A172 (cell line): ENCODE data around the gene TTLL5. TPM values are rescaled to one million over a fixed set of nuclear protein-coding genes. Genes with fewer than 3 reads are reported as not detected.

Experiments used
- DNase-seq: peaks from one replicate; pipeline ENCODE4 v3.0.0-alpha.2; 2015; ENCODE audit warnings: low spot score
- total RNA-seq: library from RNA; depleted of rRNA; stranded (reverse); fragments of >200 nt; shearing (Covaris generic); gene quantifications from 2 replicates; pipeline ENCODE4 v1.2.3, GENCODE V29; 2014

Gene TTLL5
- total RNA-seq, 1 experiment from 2014 or later: 16.8 TPM

- DNase-seq: no peak
Observed at GRCh38 chr14:75969891-75970290, 308.8 kb downstream of the TTLL5 start.

GRCh38 chr14:75970989-75971388, 309.9 kb downstream of the TTLL5 start:
- DNase-seq: no peak

GRCh38 chr14:75971509-75971908, 310.5 kb downstream of the TTLL5 start:
- DNase-seq: no peak

GRCh38 chr14:75972801-75973421, 311.9 kb downstream of the TTLL5 start:
- DNase-seq: no peak

GRCh38 chr14:75976826-75977581, 316.0 kb downstream of the TTLL5 start:
- DNase-seq: no peak

GRCh38 chr14:75977582-75977943, 316.5 kb downstream of the TTLL5 start:
- DNase-seq: no peak

- DNase-seq: no peak
Observed at GRCh38 chr14:75978249-75978731, 317.2 kb downstream of the TTLL5 start.

- DNase-seq: no peak
Observed at GRCh38 chr14:75979071-75979571, 318.1 kb downstream of the TTLL5 start.

- DNase-seq: no peak
Observed at GRCh38 chr14:75979648-75980565, 318.9 kb downstream of the TTLL5 start.

- DNase-seq: no peak
Observed at GRCh38 chr14:75980856-75981255, 319.8 kb downstream of the TTLL5 start.

- DNase-seq: peak; percentile 45
Observed at GRCh38 chr14:75981426-75982265, 320.6 kb downstream of the TTLL5 start, which contains the start of gene TGFB3. TSS of gene TGFB3 (minus strand) at chr14:75981995. CDS start at chr14:75980893, 1,102 bp downstream.

GRCh38 chr14:75982266-75983018, 321.4 kb downstream of the TTLL5 start:
- DNase-seq: peak; percentile 32

GRCh38 chr14:75983019-75983358, 321.9 kb downstream of the TTLL5 start:
- no peak for DNase-seq

GRCh38 chr14:75984674-75985073, 323.6 kb downstream of the TTLL5 start:
- DNase-seq: no peak

GRCh38 chr14:75985618-75986438, 324.8 kb downstream of the TTLL5 start, which contains the start of gene IFT43:
TSS of gene IFT43 (plus strand) at chr14:75985763. CDS start at chr14:75985787, 24 bp downstream.
- peak; percentile 52 for DNase-seq

GRCh38 chr14:75986439-75986765, 325.4 kb downstream of the TTLL5 start:
- no peak for DNase-seq

GRCh38 chr14:75987201-75987970, 326.3 kb downstream of the TTLL5 start:
- no peak for DNase-seq

- peak; percentile 11 for DNase-seq
Observed at GRCh38 chr14:75989134-75989533, 328.1 kb downstream of the TTLL5 start.

GRCh38 chr14:75990297-75990696, 329.3 kb downstream of the TTLL5 start:
- no peak for DNase-seq
